ENCODE measurements around the gene BRIP1.
"Not testable (repeated sequence)": the region's sequence is repeated elsewhere in the genome, so short reads cannot be mapped to it uniquely, and the experiment has no call there.

Gene BRIP1

GRCh38 chr17:61862105-61862574 lies 1.2 kb downstream of the BRIP1 start:
- no peak for DNase-seq

DNA sequence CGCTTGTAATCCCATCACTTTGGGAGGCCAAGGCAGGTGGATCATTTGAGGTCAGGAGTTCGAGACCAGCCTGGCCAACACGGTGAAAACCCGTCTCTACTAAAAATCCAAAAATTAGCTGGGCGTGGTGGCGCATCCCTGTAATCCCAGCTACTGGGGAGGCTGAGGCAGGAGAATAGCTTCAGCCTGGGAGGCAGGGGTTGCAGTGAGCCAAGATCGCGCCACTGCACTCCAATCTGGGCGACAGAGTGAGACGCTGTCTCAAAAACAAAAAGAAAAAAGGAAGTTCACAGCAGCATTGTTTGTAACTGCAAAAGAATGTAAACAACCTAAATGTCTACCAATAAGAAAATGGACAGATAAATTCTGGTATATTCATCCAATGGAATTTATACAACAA lies 2.9 kb downstream of the BRIP1 start:
- DNase-seq: not testable (repeated sequence)

GRCh38 chr17:61856035-61856434 lies 7.3 kb downstream of the BRIP1 start:
- no peak for DNase-seq

DNA sequence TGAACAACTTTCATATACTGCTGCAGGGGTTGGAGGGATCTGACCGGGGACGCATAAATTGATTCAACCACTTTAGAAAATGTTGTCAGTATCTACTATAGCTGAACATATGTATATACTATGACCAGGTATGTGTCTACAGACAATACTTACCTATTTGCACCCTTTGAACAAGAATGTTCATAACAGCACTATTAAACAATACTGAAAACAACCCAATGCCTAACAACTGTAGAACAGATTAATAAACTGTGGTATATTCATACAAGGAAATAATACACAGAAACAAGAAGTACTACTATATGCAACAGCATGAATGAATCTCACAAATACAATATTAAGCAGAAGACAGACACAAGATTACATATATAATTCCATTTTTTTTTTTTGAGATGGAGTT lies 10.5 kb downstream of the BRIP1 start:
- DNase-seq: no peak

DNA sequence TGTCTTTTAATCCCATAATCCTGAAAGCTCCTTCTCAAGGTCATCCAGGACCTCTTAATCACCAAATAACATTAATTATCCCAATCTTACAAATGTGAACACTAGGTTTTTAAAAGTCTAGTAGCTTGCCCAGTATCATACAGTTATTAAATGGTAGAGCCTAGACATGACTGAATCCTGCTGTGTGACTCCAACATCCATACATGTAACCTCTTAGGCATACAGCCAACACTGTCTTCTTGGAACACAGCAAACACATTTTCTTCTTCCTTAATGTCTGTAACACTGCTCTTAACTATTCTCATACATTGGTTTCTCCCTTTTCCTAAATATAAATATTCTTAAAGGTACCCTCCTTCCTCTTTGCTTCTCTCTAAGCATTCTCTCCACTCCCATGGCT lies 13.7 kb downstream of the BRIP1 start:
- no peak for DNase-seq

GRCh38 chr17:61848896-61849295 lies 14.4 kb downstream of the BRIP1 start:
- no peak for DNase-seq

GRCh38 chr17:61848247-61848646 lies 15.1 kb downstream of the BRIP1 start:
- DNase-seq: no peak

DNA sequence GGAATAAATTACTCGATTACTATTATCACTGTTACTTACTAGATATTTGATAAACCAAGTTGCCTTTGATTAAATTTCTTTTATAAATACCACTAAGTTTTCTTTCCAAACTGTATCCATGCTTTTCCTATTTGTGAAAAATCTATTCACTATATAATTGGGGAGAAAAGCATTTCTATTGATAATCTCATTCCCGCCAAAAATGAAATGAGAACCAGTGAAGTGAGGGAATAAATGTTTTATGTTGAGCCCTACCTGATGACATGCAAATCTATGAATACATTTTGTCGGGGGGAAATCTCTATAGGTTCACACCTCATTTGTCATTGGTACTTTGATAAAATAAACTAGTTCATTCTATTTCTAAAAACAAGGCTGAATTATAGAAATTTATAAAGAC lies 15.7 kb downstream of the BRIP1 start:
- no peak for DNase-seq

DNA sequence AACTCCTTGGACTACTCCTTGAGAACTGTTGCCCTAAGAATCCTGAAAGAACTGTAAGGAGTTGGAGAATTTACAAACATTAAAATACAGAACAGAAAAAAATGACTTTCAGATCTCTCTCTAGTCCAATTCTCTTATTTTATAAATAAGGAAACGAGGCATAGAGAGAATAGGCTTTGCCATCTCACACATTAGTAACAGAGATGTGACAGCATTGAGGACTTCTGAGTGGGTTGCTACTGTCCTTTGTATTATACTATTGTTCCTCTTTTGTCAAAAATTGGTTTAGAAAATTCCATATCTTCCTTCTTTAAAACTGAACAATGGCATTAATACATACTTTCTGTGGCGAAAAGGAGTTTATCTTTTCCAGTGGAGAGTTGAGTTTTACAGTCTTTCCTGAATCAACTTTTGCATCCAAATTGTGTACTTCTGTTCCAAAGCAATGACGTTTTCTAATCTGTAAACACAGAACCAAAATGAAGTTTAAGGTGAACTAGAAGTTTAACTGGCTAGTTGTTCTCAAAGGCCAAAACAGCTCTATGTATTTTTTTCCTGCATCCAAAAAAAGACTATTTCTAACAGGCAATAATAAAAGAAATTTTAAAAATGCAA lies 16.5 kb downstream of the BRIP1 start:
- DNase-seq: no peak

GRCh38 chr17:61846088-61846487 lies 17.2 kb downstream of the BRIP1 start:
- DNase-seq: no peak

- DNase-seq: no peak
These were observed 19.9 kb downstream of the BRIP1 start for GRCh38 chr17:61843435-61843834.

DNA sequence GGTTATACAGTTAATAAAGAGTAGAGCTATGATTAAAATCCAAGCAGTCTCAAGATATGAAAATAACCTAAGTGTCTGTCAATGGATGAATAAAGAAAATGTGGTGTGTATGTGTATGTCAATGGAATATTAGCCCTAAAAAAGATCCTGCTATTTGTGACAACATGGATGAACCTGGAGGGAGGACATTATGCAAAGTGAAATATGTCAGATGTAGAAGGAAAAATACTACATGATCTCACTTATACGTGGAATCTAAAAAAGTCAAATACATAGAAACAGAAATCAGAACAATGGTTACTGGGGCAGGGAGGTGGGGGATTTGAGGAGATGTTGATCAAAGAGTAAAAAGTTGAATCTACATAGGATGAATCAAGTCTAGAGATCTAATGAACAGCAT lies 20.4 kb downstream of the BRIP1 start:
- no peak for DNase-seq

GRCh38 chr17:61839300-61839786 lies 24.0 kb downstream of the BRIP1 start:
- DNase-seq: no peak

DNA sequence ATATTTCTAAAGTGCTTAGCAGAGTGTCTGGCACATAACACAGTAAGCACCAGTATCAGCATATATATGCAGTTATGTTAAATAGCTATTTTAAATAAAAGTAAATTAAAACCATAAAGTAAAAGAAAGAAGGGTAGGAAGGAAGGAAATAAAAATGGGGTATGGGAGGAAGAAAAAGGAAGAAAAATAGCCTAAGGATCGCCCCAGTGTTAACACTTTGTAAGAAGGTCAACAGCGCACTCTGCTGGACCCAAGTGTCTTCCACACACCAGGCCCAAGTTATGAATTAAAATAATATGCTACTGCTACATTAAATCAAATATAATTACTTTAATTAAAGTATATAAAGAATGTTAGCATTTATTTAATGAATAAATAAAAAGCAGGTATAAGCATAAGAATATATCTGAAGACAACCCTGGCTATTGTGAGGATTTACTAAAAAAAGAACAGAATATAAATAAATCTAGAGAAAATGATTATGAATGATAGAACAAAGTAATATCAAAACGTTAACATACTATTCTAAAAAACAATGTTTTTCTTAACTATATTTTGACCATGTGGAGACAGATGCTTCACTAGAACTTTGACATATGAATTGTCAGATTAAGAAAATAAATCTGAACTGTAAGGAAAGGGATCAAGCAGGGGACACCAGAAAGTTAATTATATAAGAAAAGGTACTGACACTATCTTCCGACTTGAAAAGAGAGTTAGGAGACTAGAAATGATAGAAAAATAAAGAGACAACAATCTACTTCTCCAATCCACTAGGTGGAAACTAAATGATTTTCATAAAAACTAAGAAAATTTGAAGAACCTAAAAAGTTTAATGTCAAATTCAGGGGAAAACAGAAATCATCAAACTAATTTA lies 25.9 kb downstream of the BRIP1 start:
- DNase-seq: peak; percentile 7

DNA sequence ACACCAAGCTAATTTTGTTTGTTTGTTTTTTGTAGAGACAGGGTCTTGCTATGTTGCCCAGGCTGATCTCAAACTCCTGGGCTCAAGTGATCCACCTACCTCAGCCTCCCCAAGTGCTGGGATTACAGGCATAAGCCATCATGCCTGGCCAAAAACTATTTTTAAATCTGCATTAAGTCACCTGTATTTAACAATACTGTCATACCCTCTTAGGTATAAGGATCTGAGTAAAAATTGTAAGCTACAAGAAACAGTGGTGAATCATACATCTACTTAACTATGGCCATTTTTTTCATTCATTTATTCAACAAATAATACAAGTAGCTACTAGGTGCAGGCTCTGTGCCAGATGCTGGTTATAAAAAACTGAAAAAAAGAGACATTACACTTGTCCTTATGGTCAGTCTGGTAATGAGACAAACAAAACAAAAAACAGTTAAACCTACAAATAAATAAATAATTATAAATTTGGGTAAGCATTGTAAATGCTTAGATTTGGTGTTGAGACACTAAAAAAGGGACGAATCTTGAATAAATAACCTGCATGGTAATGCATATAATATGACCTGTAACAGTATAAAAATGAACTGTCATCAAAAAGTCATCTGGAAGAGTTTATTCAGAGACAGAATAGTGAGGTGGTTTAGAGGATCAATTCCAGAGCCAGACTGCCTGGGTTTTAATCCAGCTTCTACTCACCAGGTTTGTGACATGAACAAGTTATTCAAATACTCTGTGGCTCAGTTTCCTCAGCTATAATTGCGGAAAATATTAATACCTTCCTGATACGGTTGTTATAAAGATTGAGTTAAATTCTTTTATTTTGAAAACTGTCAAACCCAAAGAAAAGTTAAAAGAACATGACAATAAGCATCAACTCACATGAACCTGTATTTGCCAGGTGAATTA lies 26.8 kb downstream of the BRIP1 start:
- no peak for DNase-seq

GRCh38 chr17:61835606-61836005 lies 27.7 kb downstream of the BRIP1 start:
- no peak for DNase-seq

DNA sequence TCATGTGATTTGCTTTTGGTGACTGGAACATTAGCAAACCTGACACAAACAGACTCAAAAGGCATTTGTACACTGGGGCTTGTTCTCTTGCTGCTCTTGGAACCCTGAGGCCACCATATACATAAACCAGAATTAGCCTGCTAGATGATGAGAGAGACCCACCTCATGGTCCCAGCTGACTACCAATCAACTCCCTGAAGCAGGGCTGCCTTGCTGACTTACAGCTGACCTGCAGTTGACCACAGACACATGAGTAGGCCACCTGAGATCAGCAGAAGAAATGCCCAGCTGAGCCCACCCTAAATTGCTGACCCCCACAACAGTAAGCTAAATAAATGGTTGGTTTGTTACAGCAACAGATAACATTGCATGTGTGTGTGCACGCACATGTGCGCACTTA lies 28.7 kb downstream of the BRIP1 start:
- DNase-seq: no peak

GRCh38 chr17:61833536-61834193 lies 29.7 kb downstream of the BRIP1 start:
- DNase-seq: no peak

- no peak for DNase-seq
These were observed 30.9 kb downstream of the BRIP1 start for GRCh38 chr17:61832463-61832862.

GRCh38 chr17:61831099-61831498 lies 32.2 kb downstream of the BRIP1 start:
- no peak for DNase-seq

- no peak for DNase-seq
These were observed 34.6 kb downstream of the BRIP1 start for GRCh38 chr17:61828694-61829093.

DNA sequence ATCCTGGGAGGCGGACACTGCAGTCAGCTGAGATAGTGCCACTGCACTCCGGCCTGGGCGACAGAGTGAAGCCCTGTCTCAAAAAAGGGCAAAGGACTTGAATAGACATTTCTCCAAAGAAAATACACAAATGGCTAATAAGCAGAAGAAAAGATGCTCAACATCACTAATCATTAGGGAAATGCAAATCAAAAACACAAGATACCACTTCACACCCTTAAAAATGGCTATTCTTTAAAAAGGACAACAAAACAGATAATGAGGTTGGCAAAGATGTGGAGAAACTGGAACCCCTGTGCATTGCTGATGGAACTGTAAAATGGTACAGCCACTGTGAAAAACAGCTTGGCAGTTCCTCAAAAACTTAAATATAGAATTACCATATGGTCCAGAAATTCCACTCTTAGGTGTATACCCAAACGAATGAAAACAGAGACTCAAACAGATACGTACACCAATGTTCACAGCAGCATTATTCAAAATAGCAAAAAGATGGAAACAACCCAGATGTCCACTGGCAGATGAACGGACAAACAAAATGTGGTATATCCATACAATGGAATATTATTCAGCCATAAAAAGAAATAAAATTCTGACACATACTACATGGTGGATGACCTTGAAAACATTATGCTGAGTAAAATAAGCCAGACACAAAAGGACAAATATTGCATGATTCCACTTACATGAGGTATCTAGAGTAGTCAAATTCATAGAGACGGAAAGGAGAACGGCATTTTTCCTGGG lies 35.5 kb downstream of the BRIP1 start:
- DNase-seq: no peak
